Measurements from ENCODE around the gene ZC3H7B. TPM values are rescaled to one million over a fixed set of nuclear protein-coding genes. Genes with fewer than 3 reads are reported as not detected.

The ZC3H7B gene
- total RNA-seq, 1 donor from 2014 or later: 66.7 TPM

GRCh38 chr22:41263704-41264103, 37.6 kb upstream of the ZC3H7B start:
- H3K4me3 ChIP-seq (ENCODE audit: insufficient read depth, low read depth, low read length): no peak overlapping the region
- Mint-ChIP-seq H3K9me3 (ENCODE audit: unreplicated experiment) (no peaks in the 10 kb centered on the region), H3K4me3 (ENCODE audit: unreplicated experiment) (no peak overlapping the region), H3K27me3 (ENCODE audit: low read depth, unreplicated experiment) (no peaks in the 10 kb centered on the region), H3K4me1 (ENCODE audit: low read depth, unreplicated experiment) (peaks cover 3% of the 10 kb centered on the region), H3K36me3 (ENCODE audit: low read depth, unreplicated experiment) (peaks cover 25% of the 10 kb centered on the region), H3K27ac (ENCODE audit: unreplicated experiment) (peak overlapping the region; percentile 66)
- DNase-seq (ENCODE audit: low read depth) (no peak), FAIRE-seq (no peak)
- H3K4me2 ChIP-seq (ENCODE audit: low read length): no peak overlapping the region
- peaks cover 32% of the 10 kb centered on the region for H3K79me2 ChIP-seq (ENCODE audit: insufficient read depth, low read length)
- no peaks in the 10 kb centered on the region for H3K27me3 ChIP-seq (ENCODE audit: insufficient read depth, low read length)
- peaks cover 61% of the 10 kb centered on the region for H3K36me3 ChIP-seq (ENCODE audit: insufficient read depth, low read length)
- H3K9ac ChIP-seq (ENCODE audit: low read length): no peak overlapping the region
- TF ChIP-seq EZH2 (IDR thresholded peaks at IDR 0.05; ENCODE audit: insufficient read depth, low read length): no peak
- TF ChIP-seq, protein P1, sequence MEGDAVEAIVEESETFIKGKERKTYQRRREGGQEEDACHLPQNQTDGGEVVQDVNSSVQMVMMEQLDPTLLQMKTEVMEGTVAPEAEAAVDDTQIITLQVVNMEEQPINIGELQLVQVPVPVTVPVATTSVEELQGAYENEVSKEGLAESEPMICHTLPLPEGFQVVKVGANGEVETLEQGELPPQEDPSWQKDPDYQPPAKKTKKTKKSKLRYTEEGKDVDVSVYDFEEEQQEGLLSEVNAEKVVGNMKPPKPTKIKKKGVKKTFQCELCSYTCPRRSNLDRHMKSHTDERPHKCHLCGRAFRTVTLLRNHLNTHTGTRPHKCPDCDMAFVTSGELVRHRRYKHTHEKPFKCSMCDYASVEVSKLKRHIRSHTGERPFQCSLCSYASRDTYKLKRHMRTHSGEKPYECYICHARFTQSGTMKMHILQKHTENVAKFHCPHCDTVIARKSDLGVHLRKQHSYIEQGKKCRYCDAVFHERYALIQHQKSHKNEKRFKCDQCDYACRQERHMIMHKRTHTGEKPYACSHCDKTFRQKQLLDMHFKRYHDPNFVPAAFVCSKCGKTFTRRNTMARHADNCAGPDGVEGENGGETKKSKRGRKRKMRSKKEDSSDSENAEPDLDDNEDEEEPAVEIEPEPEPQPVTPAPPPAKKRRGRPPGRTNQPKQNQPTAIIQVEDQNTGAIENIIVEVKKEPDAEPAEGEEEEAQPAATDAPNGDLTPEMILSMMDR (IDR thresholded peaks at IDR 0.05; ENCODE audit: insufficient read depth, low read depth, low read length): no peak
- no peak overlapping the region for H2AFZ ChIP-seq (ENCODE audit: low read depth, low read length)
- peaks cover 45% of the 10 kb centered on the region for H4K20me1 ChIP-seq (ENCODE audit: insufficient read depth, low read length)
- H3K4me1 ChIP-seq (ENCODE audit: insufficient read depth, low read length): no peaks in the 10 kb centered on the region
- no peaks in the 10 kb centered on the region for H3K9me3 ChIP-seq (ENCODE audit: insufficient read depth, low read depth, low read length)
- no peak overlapping the region for H3K27ac ChIP-seq (ENCODE audit: low read depth, low read length)

GRCh38 chr22:41264408-41264941, 36.9 kb upstream of the ZC3H7B start:
- H3K27ac ChIP-seq (ENCODE audit: low read depth, low read length): no peak overlapping the region
- peaks cover 49% of the 10 kb centered on the region for H4K20me1 ChIP-seq (ENCODE audit: insufficient read depth, low read length)
- Mint-ChIP-seq H3K27me3 (ENCODE audit: low read depth, unreplicated experiment) (no peaks in the 10 kb centered on the region), H3K4me3 (ENCODE audit: unreplicated experiment) (no peak overlapping the region), H3K27ac (ENCODE audit: unreplicated experiment) (peak overlapping the region; percentile 58), H3K9me3 (ENCODE audit: unreplicated experiment) (no peaks in the 10 kb centered on the region), H3K36me3 (ENCODE audit: low read depth, unreplicated experiment) (peaks cover 25% of the 10 kb centered on the region), H3K4me1 (ENCODE audit: low read depth, unreplicated experiment) (peaks cover 3% of the 10 kb centered on the region)
- FAIRE-seq (no peak), DNase-seq (ENCODE audit: low read depth) (no peak)
- TF ChIP-seq, protein P1 (IDR thresholded peaks at IDR 0.05; ENCODE audit: insufficient read depth, low read depth, low read length): no peak
- TF ChIP-seq EZH2 (IDR thresholded peaks at IDR 0.05; ENCODE audit: insufficient read depth, low read length): no peak
- H3K79me2 ChIP-seq (ENCODE audit: insufficient read depth, low read length): peaks cover 30% of the 10 kb centered on the region
- no peaks in the 10 kb centered on the region for H3K27me3 ChIP-seq (ENCODE audit: insufficient read depth, low read length)
- H2AFZ ChIP-seq (ENCODE audit: low read depth, low read length): no peak overlapping the region
- no peak overlapping the region for H3K4me3 ChIP-seq (ENCODE audit: insufficient read depth, low read depth, low read length)
- H3K4me2 ChIP-seq (ENCODE audit: low read length): no peak overlapping the region
- no peaks in the 10 kb centered on the region for H3K9me3 ChIP-seq (ENCODE audit: insufficient read depth, low read depth, low read length)
- peaks cover 63% of the 10 kb centered on the region for H3K36me3 ChIP-seq (ENCODE audit: insufficient read depth, low read length)
- no peaks in the 10 kb centered on the region for H3K4me1 ChIP-seq (ENCODE audit: insufficient read depth, low read length)
- H3K9ac ChIP-seq (ENCODE audit: low read length): no peak overlapping the region

DNA sequence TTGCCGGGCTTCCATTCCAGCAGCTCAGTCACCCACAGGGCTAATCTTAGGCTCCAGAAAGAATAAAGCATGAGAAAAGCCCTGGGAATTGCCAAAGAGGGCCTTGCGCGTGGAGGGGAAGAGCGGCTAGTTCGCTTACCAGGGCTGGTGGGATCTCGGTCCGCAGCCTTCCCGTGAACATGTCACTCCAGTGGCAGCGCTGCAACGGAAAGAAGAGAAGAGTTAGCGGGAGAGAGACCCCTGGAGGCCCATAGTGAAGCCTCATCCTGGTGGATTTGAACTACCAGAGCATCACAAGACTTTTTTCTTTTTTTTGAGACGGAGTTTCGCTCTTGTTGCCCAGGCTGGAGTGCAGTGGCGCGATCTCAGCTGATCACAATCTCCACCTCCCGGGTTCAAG, 33.4 kb upstream of the ZC3H7B start:
- H3K4me2 ChIP-seq (ENCODE audit: low read length): no peak overlapping the region
- peaks cover 24% of the 10 kb centered on the region for H3K79me2 ChIP-seq (ENCODE audit: insufficient read depth, low read length)
- H3K4me1 ChIP-seq (ENCODE audit: insufficient read depth, low read length): no peaks in the 10 kb centered on the region
- no peak overlapping the region for H3K27ac ChIP-seq (ENCODE audit: low read depth, low read length)
- H3K9ac ChIP-seq (ENCODE audit: low read length): no peak overlapping the region
- H4K20me1 ChIP-seq (ENCODE audit: insufficient read depth, low read length): peaks cover 46% of the 10 kb centered on the region
- Mint-ChIP-seq H3K4me3 (ENCODE audit: unreplicated experiment) (no peak overlapping the region), H3K9me3 (ENCODE audit: unreplicated experiment) (no peaks in the 10 kb centered on the region), H3K4me1 (ENCODE audit: low read depth, unreplicated experiment) (peaks cover 3% of the 10 kb centered on the region), H3K27me3 (ENCODE audit: low read depth, unreplicated experiment) (no peaks in the 10 kb centered on the region), H3K27ac (ENCODE audit: unreplicated experiment) (no peak overlapping the region), H3K36me3 (ENCODE audit: low read depth, unreplicated experiment) (peaks cover 28% of the 10 kb centered on the region)
- H3K4me3 ChIP-seq (ENCODE audit: insufficient read depth, low read depth, low read length): no peak overlapping the region
- no peaks in the 10 kb centered on the region for H3K9me3 ChIP-seq (ENCODE audit: insufficient read depth, low read depth, low read length)
- peaks cover 52% of the 10 kb centered on the region for H3K36me3 ChIP-seq (ENCODE audit: insufficient read depth, low read length)
- TF ChIP-seq EZH2 (IDR thresholded peaks at IDR 0.05; ENCODE audit: insufficient read depth, low read length): no peak
- TF ChIP-seq, protein P1 (IDR thresholded peaks at IDR 0.05; ENCODE audit: insufficient read depth, low read depth, low read length): no peak
- FAIRE-seq: no peak
- no peak for DNase-seq (ENCODE audit: low read depth)
- no peaks in the 10 kb centered on the region for H3K27me3 ChIP-seq (ENCODE audit: insufficient read depth, low read length)
- no peak overlapping the region for H2AFZ ChIP-seq (ENCODE audit: low read depth, low read length)
